IMR-90 (cell line): ENCODE data around the gene NSL1. TPM values are rescaled to one million over a fixed set of nuclear protein-coding genes. Genes with fewer than 3 reads are reported as not detected.

Source experiments
- ATAC-seq: fragments of 200-7000 bp; cut with Tn5 transposase; 2 replicates; pipeline ENCODE4 v1.9.1; 2020; ENCODE audit warnings: low read depth, mild to moderate bottlenecking, moderate library complexity
- BruUV-seq: library from RNA; stranded (reverse); fragments of 400-500 nt; replicated peaks from 2 replicates; lab custom pipeline; 2021; lab: Mats Ljungman, UMichigan
- CTCF ChIA-PET: fragments of 300-600 bp; formaldehyde crosslinking; extraction: SDS; loops from one replicate; lab custom pipeline; 2021; ENCODE audit warnings: antibody characterized with exemption; lab: Yijun Ruan, JAX
- POLR2A ChIA-PET: fragments of 300-600 bp; sonication (Branson Sonifier 250); formaldehyde crosslinking; loops from one replicate; lab custom pipeline; 2022; ENCODE audit warnings: antibody characterized with exemption; ENCODE audit not compliant: unreplicated experiment; lab: Charles Lee
- DNase-seq: peaks from one replicate; pipeline ENCODE4 v3.0.0; 2013
- H2AFZ ChIP-seq: replicated peaks from 2 replicates; pipeline ENCODE3; 2013; ENCODE audit warnings: low read length, mild to moderate bottlenecking; ENCODE audit not compliant: poor library complexity
- H2AK5ac ChIP-seq: 2 replicates; pipeline ENCODE4 v1.6.1; 2013; ENCODE audit warnings: low read depth, low read length, inconsistent platforms
- H2AK9ac ChIP-seq: replicated peaks from 2 replicates; pipeline ENCODE3; 2013; ENCODE audit warnings: mild to moderate bottlenecking, low read depth, low read length, moderate library complexity; ENCODE audit not compliant: poor library complexity
- H2BK120ac ChIP-seq: 2 replicates; pipeline ENCODE4 v1.6.1; 2013; ENCODE audit warnings: low read depth, low read length, inconsistent platforms
- H2BK15ac ChIP-seq: 3 replicates; pipeline ENCODE4 v1.6.1; 2013; ENCODE audit warnings: low read depth, low read length, inconsistent platforms
- H2BK20ac ChIP-seq: 2 replicates; pipeline ENCODE4 v1.6.1; 2013; ENCODE audit warnings: low read depth, mild to moderate bottlenecking, inconsistent platforms, low read length, moderate library complexity
- H2BK5ac ChIP-seq: 2 replicates; pipeline ENCODE4 v1.6.1; 2013; ENCODE audit warnings: mild to moderate bottlenecking, low read depth, low read length, inconsistent platforms; ENCODE audit not compliant: poor library complexity, severe bottlenecking
- H3K14ac ChIP-seq: replicated peaks from 2 replicates; pipeline ENCODE4 v1.6.1; 2013; ENCODE audit warnings: low read depth, low read length, inconsistent platforms
- H3K18ac ChIP-seq: 2 replicates; pipeline ENCODE4 v1.6.1; 2013; ENCODE audit warnings: low read depth, low read length, control low read depth
- H3K23ac ChIP-seq: 2 replicates; pipeline ENCODE4 v1.6.1; 2013; ENCODE audit warnings: low read depth, low read length, inconsistent platforms
- H3K27ac ChIP-seq: 2 replicates; pipeline ENCODE4 v1.5.1; 2013; ENCODE audit warnings: mild to moderate bottlenecking, control low read depth, low read length; ENCODE audit not compliant: insufficient read depth
- H3K27me3 ChIP-seq: 2 replicates; pipeline ENCODE4 v1.6.1; 2013; ENCODE audit warnings: low read length; ENCODE audit not compliant: control insufficient read depth, insufficient read depth
- H3K36me3 ChIP-seq: 2 replicates; pipeline ENCODE4 v1.6.1; 2013; ENCODE audit warnings: low read length, mixed read lengths; ENCODE audit not compliant: control insufficient read depth, insufficient read depth
- H3K4ac ChIP-seq: 2 replicates; pipeline ENCODE4 v1.6.1; 2013; ENCODE audit warnings: low read depth, low read length, inconsistent platforms
- H3K4me1 ChIP-seq: 2 replicates; pipeline ENCODE4 v1.6.1; 2013; ENCODE audit warnings: low read length, mixed read lengths; ENCODE audit not compliant: control insufficient read depth, insufficient read depth
- H3K4me2 ChIP-seq: 2 replicates; pipeline ENCODE4 v1.6.1; 2013; ENCODE audit warnings: low read depth, mild to moderate bottlenecking, control low read depth, low read length, moderate library complexity
- H3K4me3 ChIP-seq: 2 replicates; pipeline ENCODE4 v1.5.1; 2013; ENCODE audit warnings: low read depth, mild to moderate bottlenecking, control low read depth, low read length, moderate library complexity; ENCODE audit not compliant: insufficient read depth
- H3K56ac ChIP-seq: 2 replicates; pipeline ENCODE4 v1.6.1; 2013; ENCODE audit warnings: low read length, inconsistent platforms; ENCODE audit not compliant: insufficient read depth; ENCODE audit errors: extremely low read depth
- H3K79me1 ChIP-seq, 2 experiments: 2 replicates each; pipeline ENCODE4 v1.6.1; 2013; ENCODE audit warnings: low read length in 2 of 2, inconsistent platforms in 1 of 2, low read depth in 1 of 2
- H3K9ac ChIP-seq: 2 replicates; pipeline ENCODE4 v1.6.1; 2013; ENCODE audit warnings: low read depth, low read length, control low read depth
- H3K9me1 ChIP-seq: 2 replicates; pipeline ENCODE4 v1.6.1; 2013; ENCODE audit warnings: low read length, inconsistent platforms; ENCODE audit not compliant: insufficient read depth
- H3K9me3 ChIP-seq: 2 replicates; pipeline ENCODE4 v1.6.1; 2013; ENCODE audit warnings: low read length; ENCODE audit not compliant: control insufficient read depth, insufficient read depth
- H4K20me1 ChIP-seq: 2 replicates; pipeline ENCODE4 v1.6.1; 2013; ENCODE audit warnings: low read length, inconsistent platforms; ENCODE audit not compliant: insufficient read depth
- H4K5ac ChIP-seq: 2 replicates; pipeline ENCODE4 v1.6.1; 2013; ENCODE audit warnings: mild to moderate bottlenecking, low read depth, low read length, control low read depth
- H4K8ac ChIP-seq, 2 experiments: 2 replicates each; pipeline ENCODE4 v1.6.1; 2013; ENCODE audit warnings: low read depth in 2 of 2, low read length in 2 of 2, control low read depth in 1 of 2, inconsistent platforms in 1 of 2
- H4K91ac ChIP-seq: 2 replicates; pipeline ENCODE4 v1.6.1; 2013; ENCODE audit warnings: low read depth, low read length, inconsistent platforms; ENCODE audit not compliant: insufficient read depth
- BHLHE40 ChIP-seq: fragments of 150-350 bp; IDR thresholded peaks from 2 replicates; pipeline ENCODE4 v1.6.1; 2016; ENCODE audit warnings: mild to moderate bottlenecking, low read depth, low read length
- CEBPB ChIP-seq: IDR thresholded peaks from 2 replicates; pipeline ENCODE4 v1.6.1; 2012; ENCODE audit warnings: low read depth, low read length, improper control_type of control experiment
- FOS ChIP-seq: fragments of 150-350 bp; IDR thresholded peaks from 2 replicates; pipeline ENCODE4 v1.6.1; 2016; ENCODE audit warnings: low read depth, low read length
- MXI1 ChIP-seq: IDR thresholded peaks from 2 replicates; pipeline ENCODE4 v1.6.1; 2012; ENCODE audit warnings: low read depth, mild to moderate bottlenecking, low read length, moderate library complexity, borderline replicate concordance
- POLR2A ChIP-seq: IDR thresholded peaks from 2 replicates; pipeline ENCODE4 v1.6.1; 2012; ENCODE audit warnings: mild to moderate bottlenecking, low read depth, low read length
- RCOR1 ChIP-seq: IDR thresholded peaks from 2 replicates; pipeline ENCODE4 v1.6.1; 2012; ENCODE audit warnings: mild to moderate bottlenecking, low read length, improper control_type of control experiment; ENCODE audit not compliant: insufficient replicate concordance
- SMC3 ChIP-seq: fragments of 150-350 bp; IDR thresholded peaks from 2 replicates; pipeline ENCODE4 v1.6.1; 2016; ENCODE audit warnings: low read depth, mild to moderate bottlenecking, antibody characterized with exemption, low read length, moderate library complexity
- USF2 ChIP-seq: fragments of 150-350 bp; IDR thresholded peaks from 2 replicates; pipeline ENCODE4 v1.6.1; 2017; ENCODE audit warnings: mild to moderate bottlenecking, antibody characterized with exemption, low read length, low read depth
- WGBS, 2 experiments: methylation state at CpG; one replicate each; pipeline versions ENCODE4 v1.1.5 to v1.1.7; 2013; ENCODE audit warnings: missing lambda C conversion rate in 2 of 2; ENCODE audit not compliant: insufficient read length in 1 of 2; ENCODE audit errors: extremely low coverage in 2 of 2; 5-methylcytosine and 5-hydroxymethylcytosine counted together
- dilution Hi-C: fragments of 300-500 bp; cut with HindIII; formaldehyde crosslinking; loops from one replicate; pipeline ENCODE4 v1.14.3; 2018; ENCODE audit warnings: low sequenced_read_pairs; ENCODE audit not compliant: unreplicated experiment
- in situ Hi-C: fragments of 300-500 bp; cut with MboI; formaldehyde crosslinking; loops from 3 replicates; pipeline ENCODE4 v1.14.3; 2019; ENCODE audit warnings: low sequenced_read_pairs, inconsistent platforms, mixed read lengths
- intact Hi-C: fragments of 100-400 bp; cut with micrococcal nuclease; formaldehyde crosslinking; loops from 2 replicates; pipeline ENCODE4 v1.10.0; 2022
- polyA plus RNA-seq, 3 experiments: library from polyadenylated mRNA; depleted of rRNA; stranded (reverse); fragments of >200 nt; gene quantifications; 2 replicates each; pipeline ENCODE4 v1.2.3, GENCODE V29; 2012; ENCODE audit warnings: low replicate concordance in 1 of 3
- total RNA-seq: library from RNA; depleted of rRNA; stranded (reverse); fragments of >200 nt; gene quantifications from 2 replicates; pipeline ENCODE4 v1.2.3, GENCODE V29; 2012; rRNA removed

Gene NSL1
- total and polyA plus RNA-seq, 2 of the 4 experiments (the other 2 are of a cell fraction): 19.1 to 42.5 TPM

DNA sequence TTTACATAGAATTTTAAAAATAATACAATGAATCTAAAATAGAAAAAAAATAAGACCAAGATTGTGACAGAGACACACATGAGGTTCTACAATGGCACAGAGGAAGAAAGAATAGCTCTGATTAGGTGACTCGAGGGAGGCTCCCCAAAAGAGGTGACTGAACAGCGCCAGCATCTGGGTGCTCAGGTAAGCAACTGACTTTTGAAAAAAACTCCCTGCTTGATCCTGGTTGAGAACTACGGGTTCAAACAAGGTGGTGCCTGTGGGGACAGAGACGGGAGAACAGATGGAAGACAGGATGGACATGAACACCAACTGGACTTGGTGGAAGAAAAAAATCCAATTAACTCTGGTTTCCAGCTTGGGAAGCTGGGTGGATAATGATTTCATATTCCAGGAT is 114.4 kb downstream of the NSL1 start:
- intact Hi-C loops: no loop called here
- CTCF ChIA-PET: interaction anchor here (1.3 kb wide), 1 partner anchor 12 kb away, joined by 4 read pairs; no protein-coding TSS in a partner anchor
- ATAC-seq (no peak), DNase-seq (no peak)
- Histone ChIP-seq H2AFZ (no peak overlapping the region), H3K36me3 (no peaks in the 10 kb centered on the region), H4K20me1 (no peaks in the 10 kb centered on the region), H2BK120ac (no peak overlapping the region), H3K27me3 (peaks cover 2% of the 10 kb centered on the region; the same call in 1 of the 2 replicates), H2BK15ac (no peak overlapping the region; the same call in 2 of the 3 replicates), H3K9me3 (no peaks in the 10 kb centered on the region), H3K4me1 (no peaks in the 10 kb centered on the region), H3K4me3 (no peak overlapping the region), H2AK9ac (no peak overlapping the region), H3K9ac (no peak overlapping the region), H3K56ac (no peak overlapping the region), H3K4ac (no peak overlapping the region), H4K8ac (no peak overlapping the region), H3K4me2 (no peak overlapping the region), H3K18ac (no peak overlapping the region), H3K9me1 (no peaks in the 10 kb centered on the region), H4K5ac (no peak overlapping the region), H3K14ac (no peak overlapping the region), H3K27ac (no peak overlapping the region), H2AK5ac (no peak overlapping the region), H4K91ac (no peak overlapping the region), H3K79me1 (no peaks in the 10 kb centered on the region), H2BK20ac (no peak overlapping the region), H3K23ac (no peak overlapping the region), H2BK5ac (no peak overlapping the region)
- in situ Hi-C loops: no loop called here
- POLR2A ChIA-PET: no interaction called here
- dilution Hi-C loops: no loop called here
- BruUV-seq: no TSS peak
- TF ChIP-seq BHLHE40 (no peak), CEBPB (no peak), POLR2A (no peak), SMC3 (no peak), RCOR1 (no peak), USF2 (no peak), FOS (no peak), MXI1 (no peak)
- 86% methylated on average over 2 of the region's 4 CpGs; no CpG with 5 or more reads in 1 of the 2 experiments for WGBS, 2 experiments

Other genes starting within 250 kb of the NSL1 start
- 9.9 and 15.0 TPM in 2 replicates for gene ATF3, start 183.0 kb downstream of the NSL1 start, total RNA-seq
- 12.3 and 17.9 TPM in 2 replicates for gene ATF3, start 183.0 kb downstream of the NSL1 start, polyA plus RNA-seq (2012; rRNA removed)
- gene BATF3, start 91.9 kb downstream of the NSL1 start, total RNA-seq: 1.6 and 2.2 TPM in 2 replicates
- 3.0 and 3.9 TPM in 2 replicates for gene BATF3, start 91.9 kb downstream of the NSL1 start, polyA plus RNA-seq (2012; rRNA removed)
- 12.0 and 12.8 TPM in 2 replicates for gene TATDN3, start 117 bp upstream of the NSL1 start, total RNA-seq
- 4.4 and 4.9 TPM in 2 replicates for gene TATDN3, start 117 bp upstream of the NSL1 start, polyA plus RNA-seq (2012; rRNA removed)
- gene SPATA45, start 55.9 kb upstream of the NSL1 start, total RNA-seq: not detected in 2 replicates
- not detected in 2 replicates for gene SPATA45, start 55.9 kb upstream of the NSL1 start, polyA plus RNA-seq (2012; rRNA removed)
- 3.9 and 6.7 TPM in 2 replicates for gene FLVCR1, start 66.5 kb upstream of the NSL1 start, total RNA-seq
- 1.9 and 2.4 TPM in 2 replicates for gene FLVCR1, start 66.5 kb upstream of the NSL1 start, polyA plus RNA-seq (2012; rRNA removed)
- 0.83 and 0.90 TPM in 2 replicates for gene VASH2, start 158.8 kb upstream of the NSL1 start, total RNA-seq
- gene VASH2, start 158.8 kb upstream of the NSL1 start, polyA plus RNA-seq (2012; rRNA removed): 1.1 and 1.2 TPM in 2 replicates
- gene ANGEL2, start 224.1 kb upstream of the NSL1 start, total RNA-seq: 44.1 and 49.2 TPM in 2 replicates
- gene ANGEL2, start 224.1 kb upstream of the NSL1 start, polyA plus RNA-seq (2012; rRNA removed): 10.6 and 13.4 TPM in 2 replicates